NCI-H69 (cell line): ENCODE results near the gene GRIK5.
"Not testable (repeated sequence)": the region's sequence is repeated elsewhere in the genome, so short reads cannot be mapped to it uniquely, and the experiment has no call there.

Source experiments
- DNase-seq: peaks from one replicate; lab custom pipeline; 2025; lab: John Stamatoyannopoulos, UW

The GRIK5 gene

DNA sequence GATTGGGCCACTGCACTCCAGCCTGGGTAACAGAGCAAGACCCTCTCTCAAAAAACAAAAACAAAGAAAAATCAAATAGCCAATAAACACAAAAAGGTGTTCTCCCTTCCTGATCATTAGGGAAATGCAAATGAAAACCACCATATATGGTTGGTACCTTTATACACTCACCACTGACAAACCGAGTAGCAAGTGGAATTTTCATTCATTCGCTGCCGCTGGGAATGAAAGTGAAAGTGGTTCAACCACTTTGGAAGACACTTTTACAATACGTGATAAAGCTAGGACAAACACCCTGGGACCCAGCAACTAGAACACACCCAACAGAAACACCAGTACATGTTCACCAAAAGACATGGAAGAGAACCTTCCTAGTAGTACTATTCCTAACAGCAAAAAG, 21.0 kb downstream of the GRIK5 start:
- DNase-seq, result no peak

GRCh38 chr19:42045575-42045974, 24.4 kb downstream of the GRIK5 start:
- DNase-seq, result no peak

DNA sequence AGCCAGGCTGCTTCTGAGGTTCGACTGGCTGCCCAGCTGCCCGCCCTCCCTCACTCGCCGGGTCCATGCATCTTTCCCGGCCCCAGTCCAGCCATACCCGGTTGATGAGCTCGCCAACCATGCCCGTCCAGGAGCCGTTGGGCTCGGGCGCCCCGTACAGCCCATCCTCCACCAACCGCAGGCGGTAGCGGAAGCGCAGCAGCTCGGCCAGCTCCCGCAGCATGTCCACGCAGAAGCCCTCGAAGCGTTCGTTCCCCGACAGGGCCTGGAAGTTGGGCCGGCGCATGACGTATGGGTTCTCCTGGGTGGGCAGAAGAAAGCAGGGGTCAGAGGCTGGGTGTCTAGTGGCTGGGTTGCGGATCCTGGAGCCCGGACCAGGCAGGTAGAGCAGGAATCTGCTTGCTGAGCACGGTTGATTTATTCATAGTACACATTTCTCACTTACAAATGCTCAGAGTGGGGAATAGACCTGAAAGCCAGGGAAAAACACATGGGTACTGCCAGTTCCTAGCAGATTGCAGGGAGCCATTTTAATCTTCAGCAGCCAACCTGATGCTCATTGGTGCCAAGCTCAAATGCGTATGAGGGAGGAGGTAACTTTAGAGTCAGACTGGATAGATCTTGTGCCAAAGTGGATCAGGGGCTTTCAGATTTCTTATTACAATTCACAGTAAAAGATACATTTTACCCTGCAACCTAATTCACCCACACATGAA, 27.4 kb downstream of the GRIK5 start:
- peak; percentile 41 for DNase-seq

- not testable (repeated sequence) for DNase-seq
Measured at GRCh38 chr19:42040491-42040890, 29.5 kb downstream of the GRIK5 start.

- no peak for DNase-seq
Measured at GRCh38 chr19:42040031-42040430, 30.0 kb downstream of the GRIK5 start.

DNA sequence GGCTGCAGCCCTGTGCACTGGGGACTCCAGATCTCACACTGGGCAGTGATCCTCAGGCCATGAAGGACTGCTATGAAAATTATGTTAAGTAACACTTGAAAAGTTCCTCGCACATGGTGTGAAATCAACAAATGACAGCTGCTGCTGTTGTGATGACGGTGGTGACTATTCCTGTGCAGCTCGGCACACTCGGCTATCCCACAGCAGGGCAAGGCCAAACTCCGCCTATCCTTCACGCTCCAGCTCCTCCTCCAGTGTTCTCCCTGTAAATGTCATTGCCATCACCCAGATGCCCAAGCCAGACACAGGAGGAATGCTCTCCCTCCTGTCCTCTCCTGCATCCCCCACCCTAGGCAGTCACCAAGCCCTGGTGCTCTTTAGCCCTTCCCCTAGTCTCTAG, 31.3 kb downstream of the GRIK5 start:
- DNase-seq, result no peak

GRCh38 chr19:42037649-42038048, 32.4 kb downstream of the GRIK5 start:
- DNase-seq, result no peak

DNA sequence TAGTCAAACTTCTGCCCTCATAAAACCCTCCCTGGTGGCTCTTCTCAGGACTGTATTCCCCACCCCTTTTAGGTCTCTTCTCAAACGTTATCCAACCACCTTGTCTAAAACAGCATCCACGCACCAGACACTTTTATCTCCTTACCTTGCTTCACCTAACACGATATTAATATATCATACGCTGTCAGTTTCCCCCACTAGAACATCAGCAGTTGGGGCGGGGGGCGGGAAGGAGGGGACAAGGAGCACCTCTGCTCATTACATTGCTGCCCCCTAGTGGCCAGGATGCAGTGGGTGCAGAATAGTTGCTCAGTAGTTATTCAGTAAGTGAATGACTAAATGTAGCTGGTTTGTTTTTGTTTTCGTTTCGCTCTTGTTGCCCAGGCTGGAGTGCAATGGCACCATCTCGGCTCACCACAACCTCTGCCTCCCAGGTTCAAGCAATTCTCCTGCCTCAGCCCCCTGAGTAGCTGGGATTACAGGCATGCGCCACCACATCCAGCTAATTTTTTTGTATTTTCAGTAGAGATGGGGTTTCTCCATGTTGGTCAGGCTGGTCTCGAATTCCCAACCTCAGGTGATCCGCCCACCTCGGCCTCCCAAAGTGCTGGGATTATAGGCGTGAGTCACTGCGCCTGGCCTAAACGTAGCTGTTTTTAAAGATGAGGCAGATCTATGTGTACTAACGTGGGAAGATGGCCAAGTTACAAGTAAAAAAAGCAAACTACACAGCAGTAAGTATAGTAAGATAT, 35.2 kb downstream of the GRIK5 start:
- peak; percentile 84 for DNase-seq

DNA sequence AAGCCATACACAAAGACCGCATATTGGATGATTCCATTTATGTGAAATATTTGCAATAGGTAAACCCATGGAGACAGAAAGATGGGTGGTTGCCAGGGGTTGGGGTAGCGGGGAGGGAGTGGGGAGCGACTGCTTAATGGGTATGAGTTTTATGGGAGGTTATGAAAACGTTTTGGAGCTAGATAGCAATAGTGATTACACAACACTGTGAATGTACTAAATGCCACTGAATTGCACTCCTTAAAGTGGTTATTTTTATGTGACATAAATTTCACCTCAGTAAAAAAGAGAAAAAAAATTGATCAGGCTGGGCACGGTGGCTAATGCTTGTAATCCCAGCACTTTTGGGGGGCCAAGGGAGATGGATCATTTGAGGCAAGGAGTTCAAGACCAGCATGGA, 36.6 kb downstream of the GRIK5 start:
- DNase-seq, result no peak

- DNase-seq, result peak; percentile 100
Measured at GRCh38 chr19:42032431-42032830, 37.6 kb downstream of the GRIK5 start.

DNA sequence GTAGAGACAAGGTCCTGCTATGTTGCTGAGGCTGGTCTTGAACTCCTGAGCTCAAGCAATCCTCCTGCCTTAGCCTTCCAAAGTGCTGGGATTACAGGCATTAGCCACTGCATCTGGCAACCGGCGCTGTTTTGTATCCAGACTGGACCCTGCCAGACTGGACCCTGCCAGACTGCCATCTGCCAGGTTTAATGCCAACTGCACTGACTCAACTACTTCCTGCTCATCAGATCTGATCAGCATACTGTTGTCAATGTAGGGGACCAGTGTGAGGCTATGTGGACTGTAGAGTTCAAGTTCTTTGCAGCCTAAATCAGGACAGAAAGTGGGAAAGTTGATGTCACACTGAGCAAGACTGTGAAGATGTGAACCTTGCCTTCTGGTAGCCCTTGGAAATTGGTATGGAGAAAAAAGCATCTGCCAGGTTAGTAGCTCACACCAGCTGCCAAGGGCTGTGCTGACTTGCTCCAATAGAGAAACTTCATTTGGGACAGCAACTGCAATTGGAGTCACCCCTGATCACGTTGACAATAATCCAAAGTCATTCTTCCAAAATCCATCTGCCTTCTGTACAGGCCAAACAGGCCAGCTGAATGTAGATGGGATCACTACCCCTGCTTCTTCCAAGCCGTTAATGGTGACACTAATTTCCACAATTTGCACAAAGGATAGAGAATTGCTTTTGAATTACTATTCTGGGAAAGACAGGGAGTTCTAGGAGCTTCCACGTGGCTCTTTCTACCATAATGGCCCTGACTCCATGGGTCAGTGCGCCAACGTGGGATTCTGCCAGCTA, 39.2 kb downstream of the GRIK5 start:
- DNase-seq, result no peak

GRCh38 chr19:42028304-42029216, 41.4 kb downstream of the GRIK5 start:
- DNase-seq, result peak; percentile 71

- DNase-seq, result no peak
Measured at GRCh38 chr19:42024622-42025111, 45.3 kb downstream of the GRIK5 start.

GRCh38 chr19:42023943-42024260, 46.1 kb downstream of the GRIK5 start:
- DNase-seq, result no peak

DNA sequence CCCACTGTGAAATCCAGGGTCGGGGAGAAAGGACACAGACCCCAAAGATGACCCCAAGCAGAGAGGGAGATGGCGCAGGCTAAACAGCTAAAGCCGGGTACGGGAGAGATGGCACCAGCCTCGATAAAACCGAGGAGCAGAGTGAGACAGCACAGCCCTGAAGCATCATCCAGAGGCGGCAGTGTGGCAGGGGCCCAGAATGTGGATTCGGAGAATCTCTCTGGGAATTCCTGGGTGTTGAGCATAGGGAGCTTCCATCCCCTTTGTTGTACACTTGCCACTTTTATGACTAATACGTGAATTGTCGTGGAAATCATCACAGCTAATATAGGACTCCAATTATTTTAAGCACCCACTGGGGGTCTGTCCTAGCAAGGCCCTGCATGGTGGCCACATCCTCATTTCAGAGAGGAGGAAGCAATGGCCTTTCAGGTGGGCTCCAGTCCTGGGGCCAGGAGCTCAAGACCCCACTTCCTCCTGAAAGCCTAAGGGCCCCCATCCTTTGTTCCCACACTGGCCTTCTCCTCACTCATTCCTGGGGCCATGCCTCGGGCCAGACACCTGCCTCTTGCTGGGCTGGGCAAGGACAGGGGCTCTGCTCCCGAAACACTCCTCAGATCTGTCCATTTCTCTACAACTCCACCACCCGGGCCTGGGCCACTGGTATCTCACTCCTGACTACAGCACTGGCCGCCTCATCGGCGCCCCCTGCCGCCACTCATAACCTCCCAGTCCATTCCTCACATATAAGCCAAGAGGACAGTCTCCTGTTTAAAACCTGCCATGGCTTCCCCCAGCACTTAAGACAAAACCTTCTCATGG, 46.7 kb downstream of the GRIK5 start:
- DNase-seq, result peak; percentile 48

GRCh38 chr19:42022616-42023015, 47.4 kb downstream of the GRIK5 start:
- no peak for DNase-seq

GRCh38 chr19:42021185-42021584, 48.8 kb downstream of the GRIK5 start:
- no peak for DNase-seq

- DNase-seq, result no peak
Measured at GRCh38 chr19:42018503-42019193, 51.4 kb downstream of the GRIK5 start.

- DNase-seq, result no peak
Measured at GRCh38 chr19:42017040-42017439, 53.0 kb downstream of the GRIK5 start.

DNA sequence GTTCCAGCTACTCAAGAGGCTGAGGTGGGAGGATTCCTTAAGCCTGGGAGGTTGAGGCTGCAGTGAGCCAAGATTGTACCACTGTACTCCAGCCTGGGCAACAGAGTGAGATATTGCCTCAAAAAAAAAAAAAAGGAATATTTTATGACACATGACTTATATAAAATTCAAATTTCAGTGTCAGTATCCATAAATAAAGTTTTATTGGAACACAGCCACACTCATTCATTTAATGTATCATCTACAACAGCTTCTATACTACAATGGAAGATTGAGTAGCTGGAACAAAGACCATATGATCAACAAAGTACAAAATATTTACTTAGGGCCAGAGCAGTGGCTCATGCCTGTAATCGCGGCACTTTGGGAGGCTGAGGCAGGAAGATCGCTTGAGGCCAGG, 57.3 kb downstream of the GRIK5 start:
- not testable (repeated sequence) for DNase-seq
